Measurements from ENCODE around the gene TMEM140.

The TMEM140 gene

GRCh38 chr7:135152442-135152841, 4.6 kb downstream of the TMEM140 start:
- TF ChIP-seq REST (IDR thresholded peaks at IDR 0.05; ENCODE audit: low read depth) (no peak), EGR1 (IDR thresholded peaks at IDR 0.05) (no peak), TCF12 (IDR thresholded peaks at IDR 0.05; ENCODE audit: low read depth) (no peak), NFIC (IDR thresholded peaks at IDR 0.05) (no peak), USF1 (IDR thresholded peaks at IDR 0.05) (no peak), CEBPB (IDR thresholded peaks at IDR 0.05) (no peak), MAX (IDR thresholded peaks at IDR 0.05) (no peak), FOXM1 (IDR thresholded peaks at IDR 0.05; ENCODE audit: borderline replicate concordance, low read depth) (no peak), CREB1 (IDR thresholded peaks at IDR 0.05; ENCODE audit: low read depth) (no peak), EP300 (IDR thresholded peaks at IDR 0.05; ENCODE audit: borderline replicate concordance) (no peak), ZBTB7A (IDR thresholded peaks at IDR 0.05; ENCODE audit: low read depth) (no peak), RAD21 (IDR thresholded peaks at IDR 0.05; ENCODE audit: low read depth) (no peak), YY1 (IDR thresholded peaks at IDR 0.05; ENCODE audit: low read depth) (no peak), TEAD4 (IDR thresholded peaks at IDR 0.05) (no peak), TAF1 (IDR thresholded peaks at IDR 0.05; ENCODE audit: low read depth) (no peak)

- TF ChIP-seq EP300 (IDR thresholded peaks at IDR 0.05; ENCODE audit: borderline replicate concordance) = no peak
These were observed 6.9 kb downstream of the TMEM140 start for GRCh38 chr7:135154734-135155133.

- no peak for TF ChIP-seq FOXM1 (IDR thresholded peaks at IDR 0.05; ENCODE audit: borderline replicate concordance, low read depth)
- no peak for TF ChIP-seq YY1 (IDR thresholded peaks at IDR 0.05; ENCODE audit: low read depth)
- TF ChIP-seq NFIC (IDR thresholded peaks at IDR 0.05) = no peak
These were observed 8.4 kb downstream of the TMEM140 start for GRCh38 chr7:135156290-135156689.

GRCh38 chr7:135158141-135158655, 10.3 kb downstream of the TMEM140 start:
- TF ChIP-seq NFIC (IDR thresholded peaks at IDR 0.05) = no peak
- TF ChIP-seq TAF1 (IDR thresholded peaks at IDR 0.05; ENCODE audit: low read depth) = no peak
- TF ChIP-seq REST (IDR thresholded peaks at IDR 0.05; ENCODE audit: low read depth) = no peak
- TF ChIP-seq USF1 (IDR thresholded peaks at IDR 0.05) = no peak
- TF ChIP-seq EP300 (IDR thresholded peaks at IDR 0.05; ENCODE audit: borderline replicate concordance) = no peak
- TF ChIP-seq EGR1 (IDR thresholded peaks at IDR 0.05) = no peak
- TF ChIP-seq TEAD4 (IDR thresholded peaks at IDR 0.05) = no peak
- TF ChIP-seq MAX (IDR thresholded peaks at IDR 0.05) = no peak
- TF ChIP-seq TCF12 (IDR thresholded peaks at IDR 0.05; ENCODE audit: low read depth) = no peak
- TF ChIP-seq CREB1 (IDR thresholded peaks at IDR 0.05; ENCODE audit: low read depth) = no peak
- TF ChIP-seq ZBTB7A (IDR thresholded peaks at IDR 0.05; ENCODE audit: low read depth) = no peak
- no peak for TF ChIP-seq CEBPB (IDR thresholded peaks at IDR 0.05)
- TF ChIP-seq RAD21 (IDR thresholded peaks at IDR 0.05; ENCODE audit: low read depth) = no peak
- TF ChIP-seq YY1 (IDR thresholded peaks at IDR 0.05; ENCODE audit: low read depth) = no peak
- no peak for TF ChIP-seq FOXM1 (IDR thresholded peaks at IDR 0.05; ENCODE audit: borderline replicate concordance, low read depth)

- no peak for TF ChIP-seq MAX (IDR thresholded peaks at IDR 0.05)
- no peak for TF ChIP-seq RAD21 (IDR thresholded peaks at IDR 0.05; ENCODE audit: low read depth)
- TF ChIP-seq CREB1 (IDR thresholded peaks at IDR 0.05; ENCODE audit: low read depth) = no peak
- TF ChIP-seq TCF12 (IDR thresholded peaks at IDR 0.05; ENCODE audit: low read depth) = no peak
- TF ChIP-seq TEAD4 (IDR thresholded peaks at IDR 0.05) = no peak
- no peak for TF ChIP-seq REST (IDR thresholded peaks at IDR 0.05; ENCODE audit: low read depth)
- no peak for TF ChIP-seq ZBTB7A (IDR thresholded peaks at IDR 0.05; ENCODE audit: low read depth)
- no peak for TF ChIP-seq EP300 (IDR thresholded peaks at IDR 0.05; ENCODE audit: borderline replicate concordance)
- no peak for TF ChIP-seq NFIC (IDR thresholded peaks at IDR 0.05)
- TF ChIP-seq USF1 (IDR thresholded peaks at IDR 0.05) = no peak
- TF ChIP-seq CEBPB (IDR thresholded peaks at IDR 0.05) = no peak
- TF ChIP-seq FOXM1 (IDR thresholded peaks at IDR 0.05; ENCODE audit: borderline replicate concordance, low read depth) = no peak
- no peak for TF ChIP-seq EGR1 (IDR thresholded peaks at IDR 0.05)
- TF ChIP-seq YY1 (IDR thresholded peaks at IDR 0.05; ENCODE audit: low read depth) = no peak
- TF ChIP-seq TAF1 (IDR thresholded peaks at IDR 0.05; ENCODE audit: low read depth) = no peak
These were observed 11.0 kb downstream of the TMEM140 start for GRCh38 chr7:135158874-135159273.

All from Ishikawa (cell line).